AG09309 (cell line): Measurements from ENCODE around the gene PRRT1.
A peak's percentile ranks its signal among the peaks of the same experiment; 100 is the strongest.

Source experiments
- DNase-seq: peaks from one replicate; pipeline ENCODE4 v3.0.0-alpha.2; 2010; ENCODE audit warnings: low read depth
- H3K4me3 ChIP-seq: 2 replicates; pipeline ENCODE4 v1.5.1; 2011; ENCODE audit warnings: mild to moderate bottlenecking, low read depth, low read length, moderate library complexity; ENCODE audit not compliant: control insufficient read depth
- TF ChIP-seq, protein P1 (sequence below): IDR thresholded peaks from 2 replicates; pipeline ENCODE4 v1.5.1; 2011; ENCODE audit warnings: mild to moderate bottlenecking, low read depth, low read length, inconsistent platforms; ENCODE audit not compliant: insufficient read depth, control insufficient read depth; ENCODE audit errors: missing control alignments

PRRT1 gene

DNA sequence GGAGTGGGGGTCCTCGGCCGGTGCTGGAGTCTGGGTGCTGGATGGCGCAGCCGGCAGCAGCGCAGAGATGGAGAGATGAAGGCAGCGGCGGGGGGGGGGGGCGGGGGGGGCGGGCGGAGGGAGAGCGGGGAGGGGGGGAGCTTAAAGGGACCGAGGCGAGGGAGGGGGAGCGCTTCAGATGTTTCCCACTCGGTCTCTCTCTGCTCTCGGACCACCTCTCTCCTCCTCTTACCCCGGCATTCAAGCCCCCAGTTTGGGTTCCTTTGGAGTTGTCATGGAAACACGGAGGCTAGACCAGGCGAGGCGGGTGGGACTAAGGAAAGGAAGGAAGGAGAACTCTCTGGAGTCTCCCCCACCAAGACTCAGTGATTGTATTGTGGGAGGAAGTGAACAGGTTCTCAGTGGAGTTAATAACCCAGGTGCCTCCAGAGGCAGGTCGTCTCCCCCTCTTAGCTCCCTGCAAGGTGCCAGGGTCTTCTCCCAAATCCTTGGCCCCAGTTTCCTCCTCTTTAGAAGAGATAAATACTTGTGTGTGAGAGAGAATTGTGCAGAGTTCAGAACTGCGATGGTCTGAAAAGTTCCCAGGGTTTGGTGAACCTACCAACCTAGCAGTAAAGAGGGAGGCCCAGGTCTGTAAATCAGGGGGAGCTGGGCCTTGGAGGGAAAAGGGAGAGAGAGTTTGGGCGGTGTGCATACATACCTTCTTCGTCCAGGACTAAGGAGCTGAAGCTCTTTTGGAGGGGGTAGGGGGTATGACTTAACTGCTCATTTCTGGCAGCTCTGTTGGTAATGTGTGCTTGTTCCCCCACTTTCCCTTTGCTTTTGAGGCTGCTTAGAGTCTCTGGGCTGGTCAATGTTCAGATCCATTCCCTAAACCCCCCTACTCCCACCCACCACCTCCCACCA is at the start of gene PRRT1:
TSS of gene PRRT1 (minus strand) at position 77 of the 906 bp plus-strand sequence. CDS start 112 bp downstream, outside the sequence.
- no peak for DNase-seq
- TF ChIP-seq, protein P1, sequence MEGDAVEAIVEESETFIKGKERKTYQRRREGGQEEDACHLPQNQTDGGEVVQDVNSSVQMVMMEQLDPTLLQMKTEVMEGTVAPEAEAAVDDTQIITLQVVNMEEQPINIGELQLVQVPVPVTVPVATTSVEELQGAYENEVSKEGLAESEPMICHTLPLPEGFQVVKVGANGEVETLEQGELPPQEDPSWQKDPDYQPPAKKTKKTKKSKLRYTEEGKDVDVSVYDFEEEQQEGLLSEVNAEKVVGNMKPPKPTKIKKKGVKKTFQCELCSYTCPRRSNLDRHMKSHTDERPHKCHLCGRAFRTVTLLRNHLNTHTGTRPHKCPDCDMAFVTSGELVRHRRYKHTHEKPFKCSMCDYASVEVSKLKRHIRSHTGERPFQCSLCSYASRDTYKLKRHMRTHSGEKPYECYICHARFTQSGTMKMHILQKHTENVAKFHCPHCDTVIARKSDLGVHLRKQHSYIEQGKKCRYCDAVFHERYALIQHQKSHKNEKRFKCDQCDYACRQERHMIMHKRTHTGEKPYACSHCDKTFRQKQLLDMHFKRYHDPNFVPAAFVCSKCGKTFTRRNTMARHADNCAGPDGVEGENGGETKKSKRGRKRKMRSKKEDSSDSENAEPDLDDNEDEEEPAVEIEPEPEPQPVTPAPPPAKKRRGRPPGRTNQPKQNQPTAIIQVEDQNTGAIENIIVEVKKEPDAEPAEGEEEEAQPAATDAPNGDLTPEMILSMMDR = no peak
- peak within 1 kb of the TSS; percentile 80 for H3K4me3 ChIP-seq

DNA sequence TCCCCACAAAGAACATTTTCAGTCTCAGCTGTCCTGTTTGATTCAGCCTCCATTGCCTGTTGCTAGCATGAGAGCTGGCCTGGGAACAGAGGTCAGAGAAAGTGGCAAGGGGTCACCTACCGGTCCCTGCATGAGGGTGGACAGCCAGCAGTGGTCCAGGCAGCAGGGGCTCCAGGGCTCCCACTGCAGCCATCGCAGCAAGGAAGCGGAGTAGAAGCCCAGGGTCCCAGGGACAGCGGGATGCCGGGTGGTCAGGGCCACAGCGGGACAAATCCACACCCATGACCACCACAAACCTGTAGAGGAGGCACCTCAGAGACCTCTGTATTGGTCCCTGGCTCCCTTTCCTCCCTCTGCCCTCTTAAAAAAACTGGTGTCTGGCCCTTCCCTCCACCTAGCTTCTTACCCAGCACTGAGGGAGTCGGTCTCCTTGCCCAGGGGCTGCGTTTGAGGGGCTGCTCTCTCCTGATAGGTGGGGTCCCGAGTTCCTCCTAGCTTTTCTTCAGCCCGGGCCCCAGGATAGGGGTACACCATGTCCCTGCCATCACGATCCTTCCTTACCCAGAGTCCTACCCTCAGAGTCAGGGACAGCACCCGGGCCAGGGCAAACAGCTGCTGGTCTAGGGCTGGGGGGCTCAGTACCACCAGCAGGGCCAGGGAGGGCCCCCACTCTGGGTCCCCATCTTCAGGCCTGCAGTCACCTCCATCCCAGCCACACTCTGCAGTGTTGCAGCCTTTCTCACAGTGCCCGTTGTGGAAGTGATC is 49.2 kb upstream of the PRRT1 start:
- no peak for DNase-seq
- TF ChIP-seq, protein P1 = no peak
- H3K4me3 ChIP-seq = no peak overlapping the region

GRCh38 chr6:32198866-32199265 is 47.1 kb upstream of the PRRT1 start:
- DNase-seq = no peak
- TF ChIP-seq, protein P1 = no peak
- no peak overlapping the region for H3K4me3 ChIP-seq

DNA sequence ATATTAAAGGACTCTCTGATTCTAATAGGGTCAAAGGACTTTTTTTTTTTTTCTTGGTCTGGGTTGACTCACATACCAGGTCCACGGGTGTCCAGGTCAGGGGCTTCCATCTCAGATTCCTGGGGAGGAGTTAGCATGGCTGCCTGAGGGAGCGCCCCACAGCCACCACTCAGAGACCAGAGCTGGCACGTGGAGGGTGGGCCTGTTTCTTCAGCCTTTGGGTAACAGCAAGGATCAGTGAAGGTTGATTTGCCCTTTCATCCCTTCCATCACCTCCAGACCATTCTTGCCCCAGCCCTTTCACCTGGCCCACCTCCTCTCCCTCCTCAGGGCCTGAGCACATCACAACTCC is 46.6 kb upstream of the PRRT1 start:
- no peak overlapping the region for H3K4me3 ChIP-seq
- no peak for DNase-seq
- TF ChIP-seq, protein P1 = no peak

DNA sequence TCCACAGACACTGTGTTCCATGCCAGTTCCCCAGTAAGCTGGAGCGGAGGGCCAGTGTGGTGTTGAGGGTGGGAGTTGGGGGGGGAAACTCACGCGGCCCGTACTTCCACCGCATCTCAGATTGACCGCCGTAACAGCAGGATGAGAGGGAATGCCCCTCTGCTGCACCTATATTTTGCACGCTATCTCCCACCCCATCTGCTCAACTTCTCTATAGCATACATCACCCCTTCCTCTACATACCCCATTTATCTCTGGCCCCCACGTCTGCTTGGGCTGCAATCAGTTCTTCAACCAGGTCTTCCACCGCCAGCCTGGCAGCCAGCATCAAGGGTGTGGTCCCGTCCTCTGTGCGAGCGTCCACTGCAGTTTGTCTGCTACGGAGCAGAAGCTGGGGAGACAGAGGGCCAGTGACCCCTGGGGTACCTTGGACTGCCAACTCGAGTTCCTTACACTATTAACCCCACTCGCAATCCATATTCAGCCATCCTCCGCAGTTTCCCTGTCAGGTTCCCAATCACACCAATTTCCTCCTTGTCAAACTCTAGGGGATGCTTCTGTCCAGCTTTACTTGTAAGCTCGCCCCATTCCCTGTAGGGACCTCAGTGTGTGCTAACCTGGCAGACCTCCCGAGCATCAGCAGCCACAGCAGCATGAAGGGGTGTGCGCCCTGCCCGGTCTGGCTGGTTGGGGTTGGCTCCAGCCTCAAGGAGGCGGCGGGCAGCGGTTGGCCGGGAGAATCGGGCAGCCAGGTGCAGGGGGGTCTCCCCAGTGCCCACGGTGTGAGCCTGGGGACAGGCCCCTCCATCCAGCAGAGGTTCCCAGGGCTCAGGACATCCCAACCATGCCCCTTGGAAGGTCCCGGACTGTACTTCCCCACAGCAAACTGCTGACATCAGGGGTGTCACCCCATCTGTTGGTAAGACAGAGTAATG is 45.2 kb upstream of the PRRT1 start:
- DNase-seq = no peak
- H3K4me3 ChIP-seq = peak overlapping the region; percentile 89
- TF ChIP-seq, protein P1 = no peak
